ENCODE data around the gene DHRSX. TPM values are rescaled to one million over a fixed set of nuclear protein-coding genes. Genes with fewer than 3 reads are reported as not detected.
"Not testable (repeated sequence)": the region's sequence is repeated elsewhere in the genome, so short reads cannot be mapped to it uniquely, and the experiment has no call there.

DHRSX gene
- total and polyA plus RNA-seq, 11 donors: 14.6 to 36.1 (median 24.1) TPM

GRCh38 chrX:2371026-2371711, 129.6 kb downstream of the DHRSX start:
- Histone ChIP-seq H3K9me3 (no peaks in the 10 kb centered on the region), H3K27ac (no peak overlapping the region), H3K4me1 (no peaks in the 10 kb centered on the region), H3K27me3 (no peaks in the 10 kb centered on the region), H3K4me3 (no peak overlapping the region), H3K36me3 (peaks cover 0 to 14% (median 0%) of the 10 kb centered on the region in 9 donors)
- ATAC-seq: peak; percentile 54 to 84 (median 75)
- intact Hi-C loops (cut with DNase I): no loop called here
- DNase-seq: no peak
- 77 to 79% (median 78%) methylated on average over 20 of the region's 20 CpGs for WGBS, 4 donors
- TF ChIP-seq POLR2A (IDR thresholded peaks at IDR 0.05): no peak
- TF ChIP-seq, protein P1, sequence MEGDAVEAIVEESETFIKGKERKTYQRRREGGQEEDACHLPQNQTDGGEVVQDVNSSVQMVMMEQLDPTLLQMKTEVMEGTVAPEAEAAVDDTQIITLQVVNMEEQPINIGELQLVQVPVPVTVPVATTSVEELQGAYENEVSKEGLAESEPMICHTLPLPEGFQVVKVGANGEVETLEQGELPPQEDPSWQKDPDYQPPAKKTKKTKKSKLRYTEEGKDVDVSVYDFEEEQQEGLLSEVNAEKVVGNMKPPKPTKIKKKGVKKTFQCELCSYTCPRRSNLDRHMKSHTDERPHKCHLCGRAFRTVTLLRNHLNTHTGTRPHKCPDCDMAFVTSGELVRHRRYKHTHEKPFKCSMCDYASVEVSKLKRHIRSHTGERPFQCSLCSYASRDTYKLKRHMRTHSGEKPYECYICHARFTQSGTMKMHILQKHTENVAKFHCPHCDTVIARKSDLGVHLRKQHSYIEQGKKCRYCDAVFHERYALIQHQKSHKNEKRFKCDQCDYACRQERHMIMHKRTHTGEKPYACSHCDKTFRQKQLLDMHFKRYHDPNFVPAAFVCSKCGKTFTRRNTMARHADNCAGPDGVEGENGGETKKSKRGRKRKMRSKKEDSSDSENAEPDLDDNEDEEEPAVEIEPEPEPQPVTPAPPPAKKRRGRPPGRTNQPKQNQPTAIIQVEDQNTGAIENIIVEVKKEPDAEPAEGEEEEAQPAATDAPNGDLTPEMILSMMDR (IDR thresholded peaks at IDR 0.05): no peak

- H3K27ac ChIP-seq: no peak overlapping the region
- H3K4me3 ChIP-seq: no peak overlapping the region
- no peak for DNase-seq
- H3K27me3 ChIP-seq: no peaks in the 10 kb centered on the region
- intact Hi-C loops (cut with DNase I): no loop called here
- no peaks in the 10 kb centered on the region for H3K4me1 ChIP-seq
- 90 to 94% (median 92%) methylated on average over 8 of the region's 8 CpGs for WGBS, 4 donors
- H3K9me3 ChIP-seq: no peaks in the 10 kb centered on the region
- TF ChIP-seq, protein P1 (IDR thresholded peaks at IDR 0.05): no peak
- no peak for TF ChIP-seq POLR2A (IDR thresholded peaks at IDR 0.05)
- ATAC-seq: no peak
- peaks cover 0 to 14% (median 0%) of the 10 kb centered on the region in 9 donors for H3K36me3 ChIP-seq
Observed at GRCh38 chrX:2370456-2370855, 130.3 kb downstream of the DHRSX start.

- intact Hi-C loops (cut with DNase I): no loop called here
- no peak for TF ChIP-seq POLR2A (IDR thresholded peaks at IDR 0.05)
- TF ChIP-seq, protein P1 (IDR thresholded peaks at IDR 0.05): no peak
- H3K4me3 ChIP-seq: no peak overlapping the region
- no peak for DNase-seq
- no peaks in the 10 kb centered on the region for H3K27me3 ChIP-seq
- no peaks in the 10 kb centered on the region for H3K4me1 ChIP-seq
- 81 to 92% (median 89%) methylated on average over 5 of the region's 5 CpGs for WGBS, 4 donors
- H3K27ac ChIP-seq: no peak overlapping the region
- H3K9me3 ChIP-seq: no peaks in the 10 kb centered on the region
- peaks cover 0 to 14% (median 0%) of the 10 kb centered on the region in 9 donors for H3K36me3 ChIP-seq
- ATAC-seq: no peak
Observed at GRCh38 chrX:2369206-2369605, 131.6 kb downstream of the DHRSX start.

- Histone ChIP-seq H3K9me3 (peaks cover 0 to 8% (median 0%) of the 10 kb centered on the region in 12 donors), H3K27ac (no peak overlapping the region), H3K36me3 (no peaks in the 10 kb centered on the region), H3K4me3 (no peak overlapping the region), H3K27me3 (no peaks in the 10 kb centered on the region), H3K4me1 (no peaks in the 10 kb centered on the region)
- intact Hi-C loops (cut with DNase I): no loop called here
- DNase-seq (no peak), ATAC-seq (no peak)
- TF ChIP-seq, protein P1 (IDR thresholded peaks at IDR 0.05): no peak
- TF ChIP-seq POLR2A (IDR thresholded peaks at IDR 0.05): no peak
- WGBS, 4 donors: 53 to 69% (median 67%) methylated on average over 9 of the region's 9 CpGs
Observed at GRCh38 chrX:2360731-2361130, 140.0 kb downstream of the DHRSX start.

- H3K27ac ChIP-seq; ATAC-seq; intact Hi-C loops (cut with DNase I); H3K27me3 ChIP-seq; H3K9me3 ChIP-seq; H3K36me3 ChIP-seq; DNase-seq; H3K4me1 ChIP-seq; H3K4me3 ChIP-seq: not testable (repeated sequence)
- WGBS, 4 donors: 85 to 98% (median 97%) methylated on average over 4 of the region's 4 CpGs
Observed at GRCh38 chrX:2359522-2359921, 141.3 kb downstream of the DHRSX start.

Measured in heart left ventricle (tissue), 16 donors.